ENCODE results near the gene EYA4.

Gene EYA4

GRCh38 chr6:133218852-133219251, 22.3 kb upstream of the EYA4 start:
- no peak overlapping the region for H3K4me3 ChIP-seq (ENCODE audit: low read depth, low read length)
- no peak for DNase-seq (ENCODE audit: low read depth)
- TF ChIP-seq POLR2A (IDR thresholded peaks at IDR 0.05; ENCODE audit: extremely low read depth, insufficient read length) (no peak), CTCF (IDR thresholded peaks at IDR 0.05; ENCODE audit: low read depth, low read length) (no peak), MAX (IDR thresholded peaks at IDR 0.05; ENCODE audit: low read depth, low read length) (no peak), MYC (IDR thresholded peaks at IDR 0.05; ENCODE audit: low read depth, low read length) (no peak)

- no peak for DNase-seq (ENCODE audit: low read depth)
- no peak overlapping the region for H3K4me3 ChIP-seq (ENCODE audit: low read depth, low read length)
- no peak for TF ChIP-seq MYC (IDR thresholded peaks at IDR 0.05; ENCODE audit: low read depth, low read length)
- no peak for TF ChIP-seq CTCF (IDR thresholded peaks at IDR 0.05; ENCODE audit: low read depth, low read length)
- TF ChIP-seq MAX (IDR thresholded peaks at IDR 0.05; ENCODE audit: low read depth, low read length): no peak
- TF ChIP-seq POLR2A (IDR thresholded peaks at IDR 0.05; ENCODE audit: extremely low read depth, insufficient read length): no peak
These were observed 17.6 kb upstream of the EYA4 start for GRCh38 chr6:133223452-133224029.

- no peak overlapping the region for H3K4me3 ChIP-seq (ENCODE audit: low read depth, low read length)
- no peak for TF ChIP-seq POLR2A (IDR thresholded peaks at IDR 0.05; ENCODE audit: extremely low read depth, insufficient read length)
- no peak for TF ChIP-seq MYC (IDR thresholded peaks at IDR 0.05; ENCODE audit: low read depth, low read length)
- TF ChIP-seq CTCF (IDR thresholded peaks at IDR 0.05; ENCODE audit: low read depth, low read length): no peak
- no peak for TF ChIP-seq MAX (IDR thresholded peaks at IDR 0.05; ENCODE audit: low read depth, low read length)
- no peak for DNase-seq (ENCODE audit: low read depth)
These were observed 15.6 kb upstream of the EYA4 start for GRCh38 chr6:133225560-133225959.

- no peak for TF ChIP-seq POLR2A (IDR thresholded peaks at IDR 0.05; ENCODE audit: extremely low read depth, insufficient read length)
- TF ChIP-seq MAX (IDR thresholded peaks at IDR 0.05; ENCODE audit: low read depth, low read length): no peak
- no peak for TF ChIP-seq MYC (IDR thresholded peaks at IDR 0.05; ENCODE audit: low read depth, low read length)
- TF ChIP-seq CTCF (IDR thresholded peaks at IDR 0.05; ENCODE audit: low read depth, low read length): no peak
- no peak for DNase-seq (ENCODE audit: low read depth)
- no peak overlapping the region for H3K4me3 ChIP-seq (ENCODE audit: low read depth, low read length)
These were observed 13.8 kb upstream of the EYA4 start for GRCh38 chr6:133227344-133227743.

GRCh38 chr6:133230052-133230451, 11.1 kb upstream of the EYA4 start:
- H3K4me3 ChIP-seq (ENCODE audit: low read depth, low read length): no peak overlapping the region
- no peak for TF ChIP-seq POLR2A (IDR thresholded peaks at IDR 0.05; ENCODE audit: extremely low read depth, insufficient read length)
- TF ChIP-seq CTCF (IDR thresholded peaks at IDR 0.05; ENCODE audit: low read depth, low read length): no peak
- no peak for TF ChIP-seq MAX (IDR thresholded peaks at IDR 0.05; ENCODE audit: low read depth, low read length)
- no peak for TF ChIP-seq MYC (IDR thresholded peaks at IDR 0.05; ENCODE audit: low read depth, low read length)
- no peak for DNase-seq (ENCODE audit: low read depth)
